Liver (tissue), 9 donors: ENCODE results near the gene MS4A6E. TPM values are rescaled to one million over a fixed set of nuclear protein-coding genes. Genes with fewer than 3 reads are reported as not detected.
A peak's percentile ranks its signal among the peaks of the same experiment; 100 is the strongest.

Experiments
- DNase-seq: peaks from one replicate; pipeline ENCODE4 v3.0.0-alpha.2; 2017; ENCODE audit warnings: low spot score
- H3K27ac ChIP-seq, 2 donors: one replicate each; pipeline ENCODE4 v1.7.0; 2013; ENCODE audit warnings: inconsistent platforms in 2 of 2, low read length in 2 of 2, control low read depth in 1 of 2, low read depth in 1 of 2, mild to moderate bottlenecking in 1 of 2
- H3K27me3 ChIP-seq, 4 donors: one replicate each; pipeline versions ENCODE4 v1.6.1 to v1.7.0; 2013; ENCODE audit warnings: low read length in 3 of 4, inconsistent platforms in 1 of 4, mild to moderate bottlenecking in 1 of 4, moderate library complexity in 1 of 4; ENCODE audit not compliant: control insufficient read depth in 4 of 4, insufficient read depth in 4 of 4
- H3K36me3 ChIP-seq, 4 donors: one replicate each; pipeline versions ENCODE4 v1.6.1 to v1.7.0; 2013; ENCODE audit warnings: low read length in 3 of 4, mild to moderate bottlenecking in 3 of 4, low read depth in 1 of 4, moderate library complexity in 1 of 4; ENCODE audit not compliant: control insufficient read depth in 4 of 4, insufficient read depth in 3 of 4
- H3K4me1 ChIP-seq, 4 donors: one replicate each; pipeline versions ENCODE4 v1.6.1 to v1.7.0; 2013; ENCODE audit warnings: low read length in 3 of 4, mild to moderate bottlenecking in 3 of 4, moderate library complexity in 1 of 4; ENCODE audit not compliant: control insufficient read depth in 4 of 4, insufficient read depth in 4 of 4
- H3K4me3 ChIP-seq, 3 donors: one replicate each; pipeline versions ENCODE4 v1.6.1 to v1.7.0; 2013; ENCODE audit warnings: low read length in 3 of 3, control low read depth in 1 of 3, low read depth in 1 of 3, mild to moderate bottlenecking in 1 of 3
- H3K9ac ChIP-seq, 2 donors: one replicate each; pipeline ENCODE4 v1.7.0; 2013; ENCODE audit warnings: low read length in 2 of 2, mild to moderate bottlenecking in 2 of 2, moderate library complexity in 2 of 2, control low read depth in 1 of 2, low read depth in 1 of 2
- H3K9me3 ChIP-seq, 4 donors: one replicate each; pipeline versions ENCODE4 v1.6.1 to v1.7.0; 2013; ENCODE audit warnings: low read length in 3 of 4; ENCODE audit not compliant: control insufficient read depth in 4 of 4
- ATF3 ChIP-seq: IDR thresholded peaks from 2 replicates; pipeline ENCODE4 v1.6.1; 2016; ENCODE audit warnings: antibody characterized with exemption
- CTCF ChIP-seq: fragments of 150-350 bp; IDR thresholded peaks from 2 replicates; pipeline ENCODE4 v1.5.1; 2017; ENCODE audit warnings: improper control_type of control experiment, low read depth, low read length; ENCODE audit not compliant: missing input control
- EGR1 ChIP-seq, 2 donors: IDR thresholded peaks; 2 replicates each; pipeline ENCODE4 v1.6.1; 2016 to 2018; ENCODE audit warnings: antibody characterized with exemption in 2 of 2, low read depth in 2 of 2
- FOXA2 ChIP-seq: IDR thresholded peaks from 2 replicates; pipeline ENCODE4 v1.6.1; 2016; ENCODE audit warnings: antibody characterized with exemption
- GABPA ChIP-seq, 2 donors: IDR thresholded peaks in 1 of 2; conservative IDR thresholded peaks in 1 of 2; 2 replicates each; pipeline ENCODE4 v1.6.1; 2016; ENCODE audit warnings: antibody characterized with exemption in 2 of 2, mild to moderate bottlenecking in 1 of 2, moderate library complexity in 1 of 2
- HNF4A ChIP-seq, 2 donors: conservative IDR thresholded peaks; 2 replicates each; pipeline ENCODE4 v1.6.1; 2016; ENCODE audit warnings: antibody characterized with exemption in 2 of 2, mild to moderate bottlenecking in 2 of 2
- HNF4G ChIP-seq: IDR thresholded peaks from 2 replicates; pipeline ENCODE4 v1.6.1; 2016; ENCODE audit warnings: antibody characterized with exemption
- MAX ChIP-seq: IDR thresholded peaks from 2 replicates; pipeline ENCODE4 v1.6.1; 2016; ENCODE audit warnings: antibody characterized with exemption
- NR2F2 ChIP-seq: IDR thresholded peaks from 2 replicates; pipeline ENCODE4 v1.6.1; 2016; ENCODE audit warnings: antibody characterized with exemption
- RAD21 ChIP-seq, 2 donors: IDR thresholded peaks; 2 replicates each; pipeline ENCODE4 v1.6.1; 2016; ENCODE audit warnings: antibody characterized with exemption in 2 of 2, mild to moderate bottlenecking in 2 of 2
- RXRA ChIP-seq, 2 donors: IDR thresholded peaks; 2 replicates each; pipeline ENCODE4 v1.6.1; 2017 to 2018; ENCODE audit warnings: antibody characterized with exemption in 2 of 2, mild to moderate bottlenecking in 1 of 2
- SP1 ChIP-seq: IDR thresholded peaks from 2 replicates; pipeline ENCODE4 v1.6.1; 2018; ENCODE audit warnings: antibody characterized with exemption, mild to moderate bottlenecking
- TAF1 ChIP-seq: conservative IDR thresholded peaks from 2 replicates; pipeline ENCODE4 v1.6.1; 2016; ENCODE audit warnings: antibody characterized with exemption, mild to moderate bottlenecking
- YY1 ChIP-seq: IDR thresholded peaks from 2 replicates; pipeline ENCODE4 v1.6.1; 2016; ENCODE audit warnings: antibody characterized with exemption, mild to moderate bottlenecking
- ZBTB33 ChIP-seq: IDR thresholded peaks from 2 replicates; pipeline ENCODE4 v1.6.1; 2016; ENCODE audit warnings: antibody characterized with exemption
- WGBS: extraction: QIAGEN DNeasy Blood & Tissue Kit; methylation state at CpG from one replicate; pipeline ENCODE4 v1.1.7; 2013; 5-methylcytosine and 5-hydroxymethylcytosine counted together
- polyA plus RNA-seq, 2 donors: library from polyadenylated mRNA; stranded (reverse) in 1 of 2; unstranded in 1 of 2; fragments of 200-250 nt in 1 of 2; fragments of >200 nt in 1 of 2; fragmentation: Nextera tagmentation in 1 of 2; extraction: Ambion mirVana in 1 of 2; gene quantifications; one replicate each; pipeline versions ENCODE4 v1.2.1 to v1.2.3, GENCODE V29; 2013 to 2015
- total RNA-seq, 2 donors: library from RNA; depleted of rRNA; stranded (reverse); fragments of >200 nt; gene quantifications; one replicate each; pipeline ENCODE4 v1.2.3, GENCODE V29; 2014
- donor health status: healthy.
- donor health status: healthy.
- donor health status: healthy.
- donor health status: healthy.
- donor health status: healthy.

The MS4A6E gene
- total and polyA plus RNA-seq, 4 donors: 0.22 to 0.75 TPM; not detected in 2

- H3K27me3 ChIP-seq: peaks cover 0 to 3% (median 1%) of the 10 kb centered on the region in 4 donors
- TF ChIP-seq RAD21 (IDR thresholded peaks at IDR 0.05) (peak; percentile 27 to 36), CTCF (peak; percentile 39), FOXA2 (no peak), MAX (no peak), HNF4A (conservative IDR thresholded peaks at IDR 0.05) (no peak)
- H3K27ac ChIP-seq: no peak overlapping the region
- DNase-seq: no peak
- no peaks in the 10 kb centered on the region for H3K9me3 ChIP-seq
- H3K4me1 ChIP-seq: no peaks in the 10 kb centered on the region
- no peaks in the 10 kb centered on the region for H3K36me3 ChIP-seq
- no peak overlapping the region for H3K9ac ChIP-seq
- no peak overlapping the region for H3K4me3 ChIP-seq
Observed at GRCh38 chr11:60345489-60345888, 18.4 kb downstream of the MS4A6E start.

- TF ChIP-seq EGR1 (IDR thresholded peaks at IDR 0.05; ENCODE audit: low read depth in 2 of 2) (no peak), TAF1 (no peak), CTCF (no peak), RXRA (IDR thresholded peaks at IDR 0.05) (no peak), GABPA (IDR thresholded peaks at IDR 0.05 in 1 of 2, conservative IDR thresholded peaks at IDR 0.05 in 1 of 2) (no peak), HNF4G (no peak), RAD21 (IDR thresholded peaks at IDR 0.05) (no peak)
- no peaks in the 10 kb centered on the region for H3K4me1 ChIP-seq
- 85% methylated on average over 2 of the region's 2 CpGs for WGBS
- H3K9ac ChIP-seq: no peak overlapping the region
- DNase-seq: no peak
- H3K36me3 ChIP-seq: no peaks in the 10 kb centered on the region
- no peak overlapping the region for H3K4me3 ChIP-seq
- H3K9me3 ChIP-seq: no peaks in the 10 kb centered on the region
- H3K27ac ChIP-seq: no peak overlapping the region
- H3K27me3 ChIP-seq: peaks cover 0 to 3% (median 1%) of the 10 kb centered on the region in 4 donors
Observed at GRCh38 chr11:60347084-60347797, 20.2 kb downstream of the MS4A6E start.

- no peak overlapping the region for H3K4me3 ChIP-seq
- H3K36me3 ChIP-seq: no peaks in the 10 kb centered on the region
- no peaks in the 10 kb centered on the region for H3K9me3 ChIP-seq
- TF ChIP-seq TAF1: no peak
- TF ChIP-seq NR2F2: no peak
- no peak for TF ChIP-seq GABPA (IDR thresholded peaks at IDR 0.05 in 1 of 2, conservative IDR thresholded peaks at IDR 0.05 in 1 of 2)
- TF ChIP-seq FOXA2: no peak
- no peak for TF ChIP-seq HNF4G
- no peak for TF ChIP-seq ZBTB33
- no peak for TF ChIP-seq RXRA (IDR thresholded peaks at IDR 0.05)
- TF ChIP-seq MAX: no peak
- no peak for TF ChIP-seq HNF4A (conservative IDR thresholded peaks at IDR 0.05)
- TF ChIP-seq ATF3: no peak
- no peak for TF ChIP-seq EGR1 (IDR thresholded peaks at IDR 0.05; ENCODE audit: low read depth in 2 of 2)
- no peak for TF ChIP-seq SP1
- TF ChIP-seq YY1: no peak
- H3K9ac ChIP-seq: no peak overlapping the region
- DNase-seq: no peak
- 62% methylated on average over 2 of the region's 2 CpGs for WGBS
- H3K4me1 ChIP-seq: no peaks in the 10 kb centered on the region
- H3K27ac ChIP-seq: no peak overlapping the region
- no peaks in the 10 kb centered on the region for H3K27me3 ChIP-seq
Observed at GRCh38 chr11:60348116-60348515, 21.1 kb downstream of the MS4A6E start.
